GM12801 (cell line): Measurements from ENCODE around the gene SH3RF2.

Experiments
- CTCF ChIP-seq: IDR thresholded peaks from one replicate; pipeline ENCODE4 v1.5.1; 2011; ENCODE audit warnings: control low read depth; ENCODE audit not compliant: insufficient read length; ENCODE audit errors: extremely low read depth

The SH3RF2 gene

GRCh38 chr5:146003852-146004251 lies 67.5 kb downstream of the SH3RF2 start:
- TF ChIP-seq CTCF, result no peak

- TF ChIP-seq CTCF, result no peak
Measured at GRCh38 chr5:146005264-146005663, 68.9 kb downstream of the SH3RF2 start.

- no peak for TF ChIP-seq CTCF
Measured at GRCh38 chr5:146005723-146006122, 69.3 kb downstream of the SH3RF2 start.

- no peak for TF ChIP-seq CTCF
Measured at GRCh38 chr5:146006470-146007190, 70.3 kb downstream of the SH3RF2 start.

- no peak for TF ChIP-seq CTCF
Measured at GRCh38 chr5:146007270-146007669, 70.9 kb downstream of the SH3RF2 start.

- no peak for TF ChIP-seq CTCF
Measured at GRCh38 chr5:146007989-146008388, 71.6 kb downstream of the SH3RF2 start.

- no peak for TF ChIP-seq CTCF
Measured at GRCh38 chr5:146009020-146009419, 72.6 kb downstream of the SH3RF2 start.
